K562 (cell line): ENCODE data around the gene MMP17. TPM values are rescaled to one million over a fixed set of nuclear protein-coding genes. Genes with fewer than 3 reads are reported as not detected.

Experiments used
- NCOR1 ChIP-seq: fragments of 450-650 bp; IDR thresholded peaks from 2 replicates; pipeline ENCODE4 v1.6.1; 2016; ENCODE audit warnings: mild to moderate bottlenecking, moderate library complexity
- POLR2G ChIP-seq: fragments of 200-400 bp; formaldehyde crosslinking; IDR thresholded peaks from 2 replicates; pipeline ENCODE4 v1.6.1; 2017; ENCODE audit warnings: low read depth, mild to moderate bottlenecking, antibody characterized with exemption, low read length, moderate library complexity
- RBM34 ChIP-seq: fragments of 200-400 bp; formaldehyde crosslinking; IDR thresholded peaks from 2 replicates; pipeline ENCODE4 v1.6.1; 2018; ENCODE audit warnings: low read length, borderline replicate concordance; ENCODE audit not compliant: insufficient read depth
- SAFB2 ChIP-seq: fragments of 200-400 bp; formaldehyde crosslinking; IDR thresholded peaks from 2 replicates; pipeline ENCODE4 v1.6.1; 2018; ENCODE audit warnings: borderline replicate concordance, low read length, low read depth, moderate library complexity; ENCODE audit not compliant: severe bottlenecking
- TAF15 ChIP-seq: fragments of 200-400 bp; formaldehyde crosslinking; IDR thresholded peaks from 2 replicates; pipeline ENCODE4 v1.6.1; 2017; ENCODE audit warnings: mild to moderate bottlenecking, low read depth, low read length, moderate library complexity
- ZNF12 ChIP-seq: sonication (generic); formaldehyde crosslinking; IDR thresholded peaks from 2 replicates; pipeline ENCODE4 v1.4.0; 2020; ENCODE audit warnings: mild to moderate bottlenecking, missing genetic modification reagents
- ZNF3 ChIP-seq: fragments of 250-450 bp; sonication (Bioruptor Pico); IDR thresholded peaks from 2 replicates; pipeline ENCODE4 v1.5.0; 2021; ENCODE audit warnings: mild to moderate bottlenecking, moderate library complexity
- polyA plus RNA-seq, 8 experiments: library from polyadenylated mRNA; depleted of rRNA in 4 of 8; stranded (reverse) in 5 of 8; unstranded in 3 of 8; fragments of >200 nt; fragmentation: Nextera tagmentation in 2 of 8; fragmentation: Illumina TruSeq in 1 of 8; extraction: Ambion mirVana in 2 of 8; extraction: Trizol in 1 of 8; gene quantifications; 2 replicates each; pipeline versions ENCODE4 v1.2.1 to v1.2.3, GENCODE V29; 2011 to 2014; ENCODE audit warnings: inconsistent platforms in 1 of 8, missing spikeins in 1 of 8
- total RNA-seq, 7 experiments: library from RNA; depleted of rRNA in 6 of 7; stranded (reverse); fragments of >200 nt in 6 of 7; fragmentation: Illumina TruSeq in 2 of 7; extraction: Trizol in 2 of 7; gene quantifications; 2 replicates each; pipeline versions ENCODE4 v1.2.1 to v1.2.3, GENCODE V29; 2011 to 2021; ENCODE audit warnings: low replicate concordance in 1 of 7
- TF ChIP-seq, protein P1 (sequence below): fragments of 250-450 bp; sonication (Bioruptor Pico); IDR thresholded peaks from 2 replicates; pipeline ENCODE4 v1.8.0; 2021; ENCODE audit warnings: mild to moderate bottlenecking, moderate library complexity
- TF ChIP-seq, protein P2 (sequence below), 2 experiments: fragments of 150-350 bp in 1 of 2; IDR thresholded peaks; 2 replicates each; pipeline ENCODE4 v1.6.1; 2012 to 2016; ENCODE audit warnings: low read depth in 2 of 2, low read length in 2 of 2, mild to moderate bottlenecking in 1 of 2, moderate library complexity in 1 of 2
- TF ChIP-seq, protein P3 (sequence below): fragments of 450-650 bp; IDR thresholded peaks from 2 replicates; pipeline ENCODE4 v1.6.1; 2016; ENCODE audit warnings: mild to moderate bottlenecking
- TF ChIP-seq, protein P4 (sequence below), 2 experiments: IDR thresholded peaks in 1 of 2; conservative IDR thresholded peaks in 1 of 2; 2 replicates each; pipeline ENCODE4 v1.6.1; 2016; ENCODE audit warnings: low read depth in 2 of 2, mild to moderate bottlenecking in 1 of 2, missing compliant biosample characterization in 1 of 2, missing genetic modification characterization in 1 of 2, moderate library complexity in 1 of 2

Gene MMP17
- total and polyA plus RNA-seq, 9 of the 15 experiments (the other 6 are each of a cell fraction or from before 2014, with no cell fraction given): 1.1 to 21.2 (median 17.1) TPM; not detected in 2

DNA sequence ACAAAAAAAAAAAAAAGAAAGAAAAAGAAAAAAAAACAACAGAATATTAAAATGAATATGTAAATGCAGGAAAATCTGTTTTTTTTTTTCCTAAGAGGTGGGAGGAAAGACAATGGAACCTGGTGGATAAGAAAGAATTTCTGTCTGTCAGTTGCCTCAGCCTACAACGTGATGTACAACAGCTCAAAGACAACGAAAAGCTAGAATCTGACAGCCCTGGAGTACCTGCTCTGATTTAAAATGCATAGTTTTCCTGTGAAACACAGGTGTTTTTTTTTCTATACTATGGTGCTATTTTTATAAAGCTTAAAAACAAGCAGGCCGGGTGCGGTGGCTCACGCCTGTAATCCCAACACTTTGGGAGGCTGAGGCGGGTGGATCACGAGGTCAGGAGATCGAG lies 36.3 kb downstream of the MMP17 start (continued):
- TF ChIP-seq, protein P1, sequence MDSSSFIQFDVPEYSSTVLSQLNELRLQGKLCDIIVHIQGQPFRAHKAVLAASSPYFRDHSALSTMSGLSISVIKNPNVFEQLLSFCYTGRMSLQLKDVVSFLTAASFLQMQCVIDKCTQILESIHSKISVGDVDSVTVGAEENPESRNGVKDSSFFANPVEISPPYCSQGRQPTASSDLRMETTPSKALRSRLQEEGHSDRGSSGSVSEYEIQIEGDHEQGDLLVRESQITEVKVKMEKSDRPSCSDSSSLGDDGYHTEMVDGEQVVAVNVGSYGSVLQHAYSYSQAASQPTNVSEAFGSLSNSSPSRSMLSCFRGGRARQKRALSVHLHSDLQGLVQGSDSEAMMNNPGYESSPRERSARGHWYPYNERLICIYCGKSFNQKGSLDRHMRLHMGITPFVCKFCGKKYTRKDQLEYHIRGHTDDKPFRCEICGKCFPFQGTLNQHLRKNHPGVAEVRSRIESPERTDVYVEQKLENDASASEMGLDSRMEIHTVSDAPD (CRISPR knock-in tag): no peak
- TF ChIP-seq, protein P2, sequence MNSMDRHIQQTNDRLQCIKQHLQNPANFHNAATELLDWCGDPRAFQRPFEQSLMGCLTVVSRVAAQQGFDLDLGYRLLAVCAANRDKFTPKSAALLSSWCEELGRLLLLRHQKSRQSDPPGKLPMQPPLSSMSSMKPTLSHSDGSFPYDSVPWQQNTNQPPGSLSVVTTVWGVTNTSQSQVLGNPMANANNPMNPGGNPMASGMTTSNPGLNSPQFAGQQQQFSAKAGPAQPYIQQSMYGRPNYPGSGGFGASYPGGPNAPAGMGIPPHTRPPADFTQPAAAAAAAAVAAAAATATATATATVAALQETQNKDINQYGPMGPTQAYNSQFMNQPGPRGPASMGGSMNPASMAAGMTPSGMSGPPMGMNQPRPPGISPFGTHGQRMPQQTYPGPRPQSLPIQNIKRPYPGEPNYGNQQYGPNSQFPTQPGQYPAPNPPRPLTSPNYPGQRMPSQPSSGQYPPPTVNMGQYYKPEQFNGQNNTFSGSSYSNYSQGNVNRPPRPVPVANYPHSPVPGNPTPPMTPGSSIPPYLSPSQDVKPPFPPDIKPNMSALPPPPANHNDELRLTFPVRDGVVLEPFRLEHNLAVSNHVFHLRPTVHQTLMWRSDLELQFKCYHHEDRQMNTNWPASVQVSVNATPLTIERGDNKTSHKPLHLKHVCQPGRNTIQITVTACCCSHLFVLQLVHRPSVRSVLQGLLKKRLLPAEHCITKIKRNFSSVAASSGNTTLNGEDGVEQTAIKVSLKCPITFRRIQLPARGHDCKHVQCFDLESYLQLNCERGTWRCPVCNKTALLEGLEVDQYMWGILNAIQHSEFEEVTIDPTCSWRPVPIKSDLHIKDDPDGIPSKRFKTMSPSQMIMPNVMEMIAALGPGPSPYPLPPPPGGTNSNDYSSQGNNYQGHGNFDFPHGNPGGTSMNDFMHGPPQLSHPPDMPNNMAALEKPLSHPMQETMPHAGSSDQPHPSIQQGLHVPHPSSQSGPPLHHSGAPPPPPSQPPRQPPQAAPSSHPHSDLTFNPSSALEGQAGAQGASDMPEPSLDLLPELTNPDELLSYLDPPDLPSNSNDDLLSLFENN (IDR thresholded peaks at IDR 0.05; ENCODE audit: low read depth in 2 of 2, low read length in 2 of 2): no peak
- TF ChIP-seq SAFB2 (no peak), POLR2G (no peak), ZNF12 (CRISPR knock-in tag) (no peak), NCOR1 (no peak), RBM34 (no peak), TAF15 (no peak), ZNF3 (CRISPR knock-in tag) (no peak)
- TF ChIP-seq, protein P3, sequence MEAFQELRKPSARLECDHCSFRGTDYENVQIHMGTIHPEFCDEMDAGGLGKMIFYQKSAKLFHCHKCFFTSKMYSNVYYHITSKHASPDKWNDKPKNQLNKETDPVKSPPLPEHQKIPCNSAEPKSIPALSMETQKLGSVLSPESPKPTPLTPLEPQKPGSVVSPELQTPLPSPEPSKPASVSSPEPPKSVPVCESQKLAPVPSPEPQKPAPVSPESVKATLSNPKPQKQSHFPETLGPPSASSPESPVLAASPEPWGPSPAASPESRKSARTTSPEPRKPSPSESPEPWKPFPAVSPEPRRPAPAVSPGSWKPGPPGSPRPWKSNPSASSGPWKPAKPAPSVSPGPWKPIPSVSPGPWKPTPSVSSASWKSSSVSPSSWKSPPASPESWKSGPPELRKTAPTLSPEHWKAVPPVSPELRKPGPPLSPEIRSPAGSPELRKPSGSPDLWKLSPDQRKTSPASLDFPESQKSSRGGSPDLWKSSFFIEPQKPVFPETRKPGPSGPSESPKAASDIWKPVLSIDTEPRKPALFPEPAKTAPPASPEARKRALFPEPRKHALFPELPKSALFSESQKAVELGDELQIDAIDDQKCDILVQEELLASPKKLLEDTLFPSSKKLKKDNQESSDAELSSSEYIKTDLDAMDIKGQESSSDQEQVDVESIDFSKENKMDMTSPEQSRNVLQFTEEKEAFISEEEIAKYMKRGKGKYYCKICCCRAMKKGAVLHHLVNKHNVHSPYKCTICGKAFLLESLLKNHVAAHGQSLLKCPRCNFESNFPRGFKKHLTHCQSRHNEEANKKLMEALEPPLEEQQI: no peak
- TF ChIP-seq, protein P4, sequence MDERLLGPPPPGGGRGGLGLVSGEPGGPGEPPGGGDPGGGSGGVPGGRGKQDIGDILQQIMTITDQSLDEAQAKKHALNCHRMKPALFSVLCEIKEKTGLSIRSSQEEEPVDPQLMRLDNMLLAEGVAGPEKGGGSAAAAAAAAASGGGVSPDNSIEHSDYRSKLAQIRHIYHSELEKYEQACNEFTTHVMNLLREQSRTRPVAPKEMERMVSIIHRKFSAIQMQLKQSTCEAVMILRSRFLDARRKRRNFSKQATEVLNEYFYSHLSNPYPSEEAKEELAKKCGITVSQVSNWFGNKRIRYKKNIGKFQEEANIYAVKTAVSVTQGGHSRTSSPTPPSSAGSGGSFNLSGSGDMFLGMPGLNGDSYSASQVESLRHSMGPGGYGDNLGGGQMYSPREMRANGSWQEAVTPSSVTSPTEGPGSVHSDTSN (CRISPR knock-in tag; IDR thresholded peaks at IDR 0.05; ENCODE audit: low read depth): no peak
- TF ChIP-seq, protein P4 (tag; conservative IDR thresholded peaks at IDR 0.05; ENCODE audit: low read depth): no peak
